Measurements from ENCODE around the gene TNFRSF4. TPM values are rescaled to one million over a fixed set of nuclear protein-coding genes. Genes with fewer than 3 reads are reported as not detected.

The TNFRSF4 gene
- total and polyA plus RNA-seq, 7 donors, result 1.4 to 4.6 (median 3.5) TPM

DNA sequence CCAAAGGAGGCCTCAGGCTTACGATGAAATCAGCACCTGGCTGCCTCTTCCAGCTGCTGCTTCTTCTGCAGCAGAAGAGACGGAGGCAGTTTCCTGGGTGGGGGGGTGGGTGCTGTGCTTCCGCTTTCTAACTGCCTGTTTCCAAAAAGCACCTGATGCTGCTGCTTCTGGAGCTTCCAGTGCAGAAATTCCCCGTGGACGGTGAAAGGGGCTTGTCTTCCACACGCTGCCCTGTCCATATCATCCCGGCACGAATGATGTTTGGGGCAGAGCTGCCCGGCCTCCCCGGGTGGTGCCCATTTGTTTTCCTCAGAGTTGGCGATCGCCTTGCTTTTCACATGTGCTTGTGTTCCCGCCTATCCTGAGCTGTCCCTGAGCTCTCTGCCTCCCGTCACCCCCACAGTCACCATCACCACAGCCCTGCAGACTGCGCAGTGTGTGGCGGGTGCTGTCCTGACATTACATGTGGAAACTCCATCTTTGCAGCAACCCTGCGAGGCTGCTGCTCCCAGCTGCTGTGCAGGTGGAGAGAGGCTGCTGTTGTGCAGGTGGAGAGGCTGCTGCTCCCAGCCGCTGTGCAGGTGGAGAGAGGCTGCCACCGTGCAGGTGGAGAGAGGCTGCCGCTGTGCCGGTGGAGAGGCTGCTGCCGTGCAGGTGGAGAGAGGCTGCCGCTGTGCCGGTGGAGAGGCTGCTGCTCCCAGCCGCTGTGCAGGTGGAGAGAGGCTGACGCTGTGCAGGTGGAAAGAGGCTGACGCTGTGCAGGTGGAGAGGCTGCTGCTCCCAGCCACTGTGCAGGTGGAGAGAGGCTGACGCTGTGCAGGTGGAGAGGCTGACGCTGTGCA is 38.5 kb downstream of the TNFRSF4 start:
- H3K27ac ChIP-seq, result no peak overlapping the region
- ATAC-seq (no peak), DNase-seq (peak in 1 of 2 donors; percentile 13)
- WGBS, 3 donors, result 80 to 82% (median 82%) methylated on average over 29 of the region's 29 CpGs
- no peaks in the 10 kb centered on the region for H3K9me3 ChIP-seq
- no peak overlapping the region for H3K4me3 ChIP-seq
- H3K36me3 ChIP-seq (ENCODE audit: insufficient read depth in 1 of 2, low read depth in 1 of 2), result no peaks in the 10 kb centered on the region
- no peaks in the 10 kb centered on the region for H3K4me1 ChIP-seq
- peaks cover 0 to 82% (median 13%) of the 10 kb centered on the region in 3 donors for H3K27me3 ChIP-seq (ENCODE audit: insufficient read depth in 3 of 3, low read length in 2 of 3)
- intact Hi-C loops (cut with DNase I), result no loop called here
- TF ChIP-seq, protein P1, sequence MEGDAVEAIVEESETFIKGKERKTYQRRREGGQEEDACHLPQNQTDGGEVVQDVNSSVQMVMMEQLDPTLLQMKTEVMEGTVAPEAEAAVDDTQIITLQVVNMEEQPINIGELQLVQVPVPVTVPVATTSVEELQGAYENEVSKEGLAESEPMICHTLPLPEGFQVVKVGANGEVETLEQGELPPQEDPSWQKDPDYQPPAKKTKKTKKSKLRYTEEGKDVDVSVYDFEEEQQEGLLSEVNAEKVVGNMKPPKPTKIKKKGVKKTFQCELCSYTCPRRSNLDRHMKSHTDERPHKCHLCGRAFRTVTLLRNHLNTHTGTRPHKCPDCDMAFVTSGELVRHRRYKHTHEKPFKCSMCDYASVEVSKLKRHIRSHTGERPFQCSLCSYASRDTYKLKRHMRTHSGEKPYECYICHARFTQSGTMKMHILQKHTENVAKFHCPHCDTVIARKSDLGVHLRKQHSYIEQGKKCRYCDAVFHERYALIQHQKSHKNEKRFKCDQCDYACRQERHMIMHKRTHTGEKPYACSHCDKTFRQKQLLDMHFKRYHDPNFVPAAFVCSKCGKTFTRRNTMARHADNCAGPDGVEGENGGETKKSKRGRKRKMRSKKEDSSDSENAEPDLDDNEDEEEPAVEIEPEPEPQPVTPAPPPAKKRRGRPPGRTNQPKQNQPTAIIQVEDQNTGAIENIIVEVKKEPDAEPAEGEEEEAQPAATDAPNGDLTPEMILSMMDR (IDR thresholded peaks at IDR 0.05), result no peak

DNA sequence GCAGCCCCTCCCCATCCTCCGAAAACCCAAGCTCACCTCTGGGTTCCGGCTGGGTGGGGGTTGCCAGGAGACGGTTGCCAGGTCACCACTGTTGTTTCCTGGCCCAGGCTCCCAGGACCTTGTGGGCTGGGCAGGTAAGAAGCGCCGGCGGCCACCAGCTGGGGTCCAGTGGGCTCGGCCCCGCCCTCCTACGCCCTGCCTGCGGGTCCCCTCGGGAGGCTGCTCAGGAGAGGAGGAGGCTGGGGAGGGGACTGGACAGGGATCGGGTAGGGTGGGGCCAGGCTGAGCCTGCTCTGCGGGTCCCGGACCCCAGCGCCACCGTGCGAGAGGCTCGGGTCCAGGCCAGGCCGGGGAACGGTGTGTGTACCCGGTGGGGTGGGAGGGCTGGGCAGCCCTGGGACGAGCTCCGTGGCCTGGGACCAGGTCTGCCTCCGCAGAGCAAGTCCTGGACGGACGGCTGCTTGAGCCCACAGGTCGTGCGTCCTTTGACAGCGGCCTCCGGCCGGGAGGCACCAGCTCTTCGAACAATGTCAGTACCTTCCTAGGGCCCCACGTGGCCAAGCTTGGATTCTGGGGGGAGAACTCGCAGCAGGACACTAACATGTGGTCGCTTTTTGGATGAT is 40.0 kb downstream of the TNFRSF4 start, which contains the start of gene TTLL10:
TSS of gene TTLL10 (plus strand) at position 88 of the 623 bp plus-strand sequence. CDS start 5,336 bp downstream, outside the sequence.
- no peak within 1 kb of the TSS for H3K4me3 ChIP-seq
- WGBS, 3 donors, result 10 to 37% (median 17%) methylated on average over 28 to 35 of the region's 35 CpGs
- intact Hi-C loops (cut with DNase I), result no loop called here
- H3K27ac ChIP-seq, result no peak within 1 kb of the TSS
- H3K9me3 ChIP-seq, result no peaks in the 10 kb centered on the region
- H3K36me3 ChIP-seq (ENCODE audit: insufficient read depth in 1 of 2, low read depth in 1 of 2), result no peaks in the 10 kb centered on the region
- H3K4me1 ChIP-seq, result no peaks in the 10 kb centered on the region
- ATAC-seq, result peak in 1 of 4 donors; percentile 14
- TF ChIP-seq, protein P1 (IDR thresholded peaks at IDR 0.05), result no peak
- peak; percentile 12 to 53 for DNase-seq
- H3K27me3 ChIP-seq (ENCODE audit: insufficient read depth in 3 of 3, low read length in 2 of 3), result peaks cover 0 to 81% (median 18%) of the 10 kb centered on the region in 3 donors

DNA sequence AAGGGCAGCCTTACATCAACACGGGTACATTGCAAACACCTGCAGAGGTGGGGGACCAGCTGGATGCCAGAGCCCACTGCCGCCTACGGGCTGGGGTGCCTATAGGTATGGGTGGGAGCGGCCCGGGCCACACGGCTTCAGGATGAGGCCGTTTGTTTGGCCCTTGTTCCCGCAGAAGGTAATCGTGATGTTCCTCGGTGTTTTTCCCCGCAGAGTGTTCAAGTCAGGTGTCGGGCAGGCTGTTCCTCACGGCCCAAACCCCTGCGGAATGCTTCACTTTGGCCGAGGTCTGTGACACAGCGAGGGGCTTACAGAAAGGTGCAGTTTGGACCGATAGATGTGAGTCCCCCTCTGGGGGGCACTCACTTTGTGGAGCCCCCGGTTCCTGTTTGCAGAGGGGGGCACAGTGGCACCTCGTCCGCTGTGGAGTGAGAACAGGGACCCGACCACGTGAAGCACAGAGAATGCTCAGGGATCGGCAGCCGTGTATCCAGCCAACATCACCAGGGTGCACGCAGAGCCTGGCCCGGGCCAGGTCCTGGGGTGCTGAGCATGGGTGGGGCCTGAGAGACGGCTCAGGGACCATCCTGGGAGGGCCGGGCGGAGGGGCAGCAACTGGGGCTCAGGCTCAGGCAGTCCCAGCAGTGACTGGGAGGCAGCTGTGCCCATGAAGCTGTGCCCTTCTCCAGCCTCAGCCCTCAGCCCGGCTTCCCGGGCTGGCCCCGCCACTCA is 40.7 kb downstream of the TNFRSF4 start:
- ATAC-seq (no peak), DNase-seq (peak in 1 of 2 donors; percentile 7)
- intact Hi-C loops (cut with DNase I), result no loop called here
- no peaks in the 10 kb centered on the region for H3K9me3 ChIP-seq
- no peak overlapping the region for H3K27ac ChIP-seq
- peaks cover 0 to 87% (median 18%) of the 10 kb centered on the region in 3 donors for H3K27me3 ChIP-seq (ENCODE audit: insufficient read depth in 3 of 3, low read length in 2 of 3)
- H3K36me3 ChIP-seq (ENCODE audit: insufficient read depth in 1 of 2, low read depth in 1 of 2), result no peaks in the 10 kb centered on the region
- no peak overlapping the region for H3K4me3 ChIP-seq
- no peaks in the 10 kb centered on the region for H3K4me1 ChIP-seq
- WGBS, 3 donors, result 37 to 51% (median 42%) methylated on average over 30 to 32 of the region's 32 CpGs
- TF ChIP-seq, protein P1 (IDR thresholded peaks at IDR 0.05), result no peak

DNA sequence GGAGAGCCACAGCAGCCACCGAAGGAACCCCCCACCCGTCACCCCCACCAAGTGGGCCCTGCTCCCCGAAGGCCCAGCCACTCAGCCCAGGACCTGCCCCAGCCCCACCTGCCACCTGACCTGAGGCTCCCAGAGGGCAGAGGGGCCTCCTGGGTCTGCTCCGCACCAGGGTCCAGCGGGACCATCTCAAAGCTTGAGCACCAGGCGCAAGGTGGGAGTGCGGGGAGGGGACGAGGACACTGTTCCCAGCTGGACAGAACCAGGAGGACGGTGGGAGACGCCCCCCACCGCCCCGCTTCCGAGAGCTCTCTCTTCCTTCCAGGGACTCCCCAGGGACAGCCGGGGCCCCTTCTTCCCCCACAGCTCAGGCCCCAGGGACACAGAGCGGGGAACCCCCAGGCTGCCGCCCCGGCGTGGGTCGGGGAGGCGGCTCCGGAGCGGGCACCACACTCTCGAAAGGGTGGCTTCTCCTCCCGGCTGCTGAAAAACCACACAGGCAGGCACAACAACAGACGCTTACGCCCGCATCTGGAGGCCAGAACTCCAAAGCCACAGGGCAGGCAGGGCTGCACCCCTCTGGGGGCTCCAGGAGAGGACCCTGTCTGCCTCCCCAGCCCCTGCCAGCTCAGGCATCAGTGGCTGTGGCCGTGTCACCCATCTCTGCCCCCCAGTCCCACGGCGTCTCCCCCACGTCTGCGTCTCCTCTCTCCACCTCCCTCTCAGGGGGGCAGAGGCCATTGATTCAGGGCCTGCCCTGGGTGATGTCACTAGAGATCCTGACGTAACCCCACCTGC is 42.2 kb downstream of the TNFRSF4 start:
- no peak overlapping the region for H3K27ac ChIP-seq
- H3K9me3 ChIP-seq, result no peaks in the 10 kb centered on the region
- 72 to 80% (median 77%) methylated on average over 28 to 33 of the region's 33 CpGs for WGBS, 3 donors
- H3K4me1 ChIP-seq, result no peaks in the 10 kb centered on the region
- intact Hi-C loops (cut with DNase I), result no loop called here
- TF ChIP-seq, protein P1 (IDR thresholded peaks at IDR 0.05), result no peak
- no peak for ATAC-seq
- no peaks in the 10 kb centered on the region for H3K36me3 ChIP-seq (ENCODE audit: insufficient read depth in 1 of 2, low read depth in 1 of 2)
- DNase-seq, result peak; percentile 10 to 37
- H3K4me3 ChIP-seq, result no peak overlapping the region
- peaks cover 0 to 86% (median 16%) of the 10 kb centered on the region in 3 donors for H3K27me3 ChIP-seq (ENCODE audit: insufficient read depth in 3 of 3, low read length in 2 of 3)

All from psoas muscle (tissue), 8 donors.